GM21447 (cell line): ENCODE data around the gene APOB.

Experiments used
- ATAC-seq: cut with Tn5 transposase; IDR thresholded peaks from one replicate; pipeline ENCODE4 v1.9.1; 2021; ENCODE audit not compliant: unreplicated experiment

Gene APOB

DNA sequence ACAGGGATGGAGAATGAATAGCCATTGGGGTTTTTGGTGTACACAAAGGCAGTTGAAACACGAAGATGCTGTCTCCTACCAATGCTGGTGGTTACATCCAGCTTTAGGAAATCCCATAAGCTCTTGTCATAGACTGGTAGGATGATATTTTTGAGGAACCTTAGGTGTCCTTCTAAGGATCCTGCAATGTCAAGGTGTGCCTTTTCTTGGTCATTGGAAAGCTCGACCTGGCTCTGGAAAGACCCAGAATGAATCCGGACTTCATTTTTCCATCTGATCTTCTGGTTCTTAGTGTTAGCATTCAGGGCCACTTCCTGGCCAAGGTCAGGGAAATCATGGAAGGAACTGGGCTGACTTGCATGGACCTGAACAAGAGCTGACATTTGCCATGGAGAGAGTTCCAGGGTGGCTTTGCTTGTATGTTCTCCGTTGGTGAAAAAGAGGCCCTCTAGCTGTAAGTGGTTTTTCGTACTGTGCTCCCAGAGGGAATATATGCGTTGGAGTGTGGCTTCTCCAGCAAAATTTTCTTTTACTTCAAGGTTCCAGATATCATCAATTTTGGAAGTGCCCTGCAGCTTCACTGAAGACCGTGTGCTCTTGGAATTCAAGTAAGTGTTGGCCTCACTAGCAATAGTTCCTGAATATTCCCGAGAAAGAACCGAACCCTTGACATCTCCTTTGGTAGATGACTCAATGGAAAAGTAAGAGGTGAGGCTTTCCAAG is 38.0 kb downstream of the APOB start:
- ATAC-seq, result no peak

DNA sequence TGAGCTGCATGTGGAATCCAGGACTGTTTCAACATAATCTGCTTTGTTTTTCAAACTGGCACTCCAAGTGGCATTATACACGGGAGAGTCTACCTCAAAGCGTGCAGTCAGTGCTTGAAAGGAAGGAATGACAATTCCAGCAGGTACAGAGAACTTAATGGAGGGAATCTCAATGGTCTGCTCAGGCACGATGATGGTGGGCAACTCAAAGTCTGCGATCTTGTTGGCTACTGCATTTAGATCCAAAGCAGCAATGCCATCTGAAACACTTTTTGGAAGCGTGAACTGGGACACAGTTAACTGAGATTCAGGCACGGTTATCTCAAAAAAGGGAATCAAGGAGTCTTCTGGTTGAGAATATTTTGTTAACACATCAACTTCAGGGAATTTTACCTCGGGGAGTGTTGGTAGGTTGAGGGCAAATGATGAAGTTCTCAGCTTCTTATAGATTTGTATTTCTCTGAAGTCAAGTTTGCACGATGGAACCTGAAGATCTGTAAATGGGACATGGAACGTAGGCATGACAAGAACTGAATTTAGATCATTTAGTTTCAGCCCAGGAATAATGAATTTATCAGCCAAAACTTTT is 38.7 kb downstream of the APOB start:
- no peak for ATAC-seq

DNA sequence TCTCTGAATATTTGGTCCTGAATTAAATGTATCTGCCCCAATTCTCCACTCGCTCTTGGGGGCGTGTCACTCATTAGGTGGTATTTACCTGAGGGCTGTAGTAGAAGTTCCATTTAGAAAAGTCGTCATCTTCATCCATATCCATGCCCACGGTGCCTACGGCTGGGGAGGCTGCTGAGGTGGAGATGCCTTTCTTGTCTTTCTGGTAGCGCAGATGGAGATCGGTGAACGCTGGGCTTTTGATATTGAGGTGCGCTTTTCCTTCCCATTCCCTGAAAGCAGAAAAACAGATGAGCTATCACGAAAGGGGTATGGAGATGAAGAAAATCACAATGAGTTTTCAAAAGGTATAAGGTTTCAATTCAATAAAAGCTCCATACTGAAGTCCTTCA is 39.7 kb downstream of the APOB start:
- no peak for ATAC-seq

DNA sequence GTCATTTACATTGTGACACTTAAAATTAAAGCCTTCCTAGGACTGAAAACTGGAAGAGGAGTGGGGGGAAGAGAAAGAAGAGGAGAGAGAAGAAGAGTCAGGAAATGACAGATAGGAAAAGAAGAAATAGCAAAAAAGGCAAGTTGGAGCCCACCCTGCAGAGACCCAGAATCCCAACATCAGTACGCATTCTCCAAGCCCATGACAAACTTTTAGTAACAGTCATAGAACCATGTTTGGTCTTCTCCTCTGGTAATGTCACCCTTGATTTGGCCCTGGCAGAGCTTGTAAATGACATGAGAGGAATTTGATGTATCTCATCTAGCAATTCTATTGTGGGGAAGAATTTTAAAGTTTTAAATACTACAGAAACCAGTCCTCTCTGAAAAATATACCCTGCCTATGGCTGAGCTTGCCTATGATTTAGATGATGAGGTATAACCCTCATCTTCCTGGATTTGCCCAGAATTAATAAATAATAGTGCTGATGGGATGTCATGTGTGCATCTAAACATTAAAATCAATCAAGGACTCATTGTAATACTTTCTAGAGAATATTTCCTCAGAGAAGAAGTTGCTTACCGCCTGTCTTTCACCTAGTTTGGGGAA is 40.2 kb downstream of the APOB start:
- ATAC-seq, result no peak

DNA sequence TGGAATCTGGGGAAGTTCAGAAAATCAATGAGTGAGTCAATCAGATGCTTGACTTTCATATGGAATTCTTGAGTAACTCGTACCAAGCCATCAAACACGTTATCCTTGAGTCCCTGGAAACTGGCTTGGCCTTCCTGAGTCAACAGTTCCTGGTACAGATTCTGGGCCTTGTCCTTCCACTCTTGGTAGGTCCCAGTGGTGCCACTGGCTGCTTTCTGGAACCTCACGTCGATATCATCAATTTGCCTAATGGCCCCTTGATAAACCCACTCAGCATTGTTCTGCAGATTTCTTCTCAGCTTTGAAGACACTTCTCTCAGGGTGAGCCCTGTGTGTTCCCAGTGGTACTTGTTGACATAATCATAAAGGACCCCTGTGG is 41.1 kb downstream of the APOB start:
- ATAC-seq, result no peak

DNA sequence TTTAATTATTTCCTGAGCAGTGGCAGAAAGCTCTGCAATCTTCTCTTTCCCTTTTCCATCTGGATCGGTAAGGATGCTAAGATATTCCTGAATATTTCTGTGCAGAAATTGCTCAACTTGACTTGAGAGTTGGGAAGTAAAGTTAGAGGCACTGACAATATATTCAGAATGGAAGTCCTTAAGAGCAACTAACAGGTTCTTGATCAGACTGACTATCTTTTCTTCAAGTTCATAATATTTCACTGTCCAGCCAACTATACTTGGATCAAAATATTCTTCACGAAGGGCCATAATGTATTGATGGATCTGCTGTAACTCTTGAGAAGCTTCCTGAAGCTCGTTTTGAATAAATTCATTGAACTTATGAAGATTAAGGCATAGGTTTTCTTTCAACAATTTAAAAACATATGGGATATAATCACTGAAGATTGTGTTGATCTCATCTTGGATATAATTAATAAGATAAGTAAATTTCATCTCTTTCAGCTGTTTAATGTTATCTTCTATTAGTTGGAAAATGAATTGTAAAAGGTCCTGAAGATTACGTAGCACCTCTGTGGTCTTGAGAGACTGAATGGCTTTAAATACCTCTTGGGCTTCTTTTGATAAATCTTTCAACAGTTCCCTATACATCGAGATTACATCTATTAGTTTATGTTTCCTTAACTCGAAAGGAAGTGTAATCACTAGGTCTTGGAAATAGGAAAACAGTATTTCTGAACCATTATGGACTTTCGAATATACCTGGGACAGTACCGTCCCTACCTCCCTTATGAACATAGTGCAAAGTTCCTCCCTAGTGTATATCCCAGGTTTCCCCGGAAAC is 41.7 kb downstream of the APOB start:
- ATAC-seq, result no peak

DNA sequence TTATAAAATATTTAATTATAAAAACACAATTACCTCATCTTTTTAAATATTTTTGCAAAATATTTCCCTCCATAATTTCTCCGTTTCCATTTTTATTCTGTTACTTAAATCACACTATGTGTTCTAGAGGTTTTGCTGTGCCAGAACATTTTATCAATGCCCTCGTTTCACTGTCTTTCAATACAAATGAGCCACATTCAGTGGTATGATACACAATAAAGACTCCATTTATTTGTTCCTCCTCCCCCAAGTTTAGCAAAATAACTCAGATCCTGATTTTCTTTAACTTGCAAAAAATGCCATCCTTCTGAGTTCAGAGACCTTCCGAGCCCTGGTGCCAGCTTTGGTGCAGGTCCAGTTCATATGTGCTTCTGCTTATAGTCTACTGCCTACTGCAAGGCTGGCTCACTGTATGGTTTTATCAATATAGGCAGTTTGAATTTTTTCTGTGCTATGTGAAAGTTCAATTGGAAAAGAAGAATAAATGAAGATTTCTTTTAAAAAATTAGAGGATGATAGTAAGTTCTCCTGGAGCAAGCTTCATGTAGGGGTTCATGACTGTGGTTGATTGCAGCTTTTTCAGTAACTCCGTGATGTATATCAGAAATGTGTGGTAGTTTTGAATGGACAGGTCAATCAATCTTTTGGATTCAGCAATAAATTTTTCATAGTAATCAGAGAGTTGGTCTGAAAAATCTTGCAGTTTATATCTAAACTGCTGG is 42.5 kb downstream of the APOB start:
- ATAC-seq, result no peak

DNA sequence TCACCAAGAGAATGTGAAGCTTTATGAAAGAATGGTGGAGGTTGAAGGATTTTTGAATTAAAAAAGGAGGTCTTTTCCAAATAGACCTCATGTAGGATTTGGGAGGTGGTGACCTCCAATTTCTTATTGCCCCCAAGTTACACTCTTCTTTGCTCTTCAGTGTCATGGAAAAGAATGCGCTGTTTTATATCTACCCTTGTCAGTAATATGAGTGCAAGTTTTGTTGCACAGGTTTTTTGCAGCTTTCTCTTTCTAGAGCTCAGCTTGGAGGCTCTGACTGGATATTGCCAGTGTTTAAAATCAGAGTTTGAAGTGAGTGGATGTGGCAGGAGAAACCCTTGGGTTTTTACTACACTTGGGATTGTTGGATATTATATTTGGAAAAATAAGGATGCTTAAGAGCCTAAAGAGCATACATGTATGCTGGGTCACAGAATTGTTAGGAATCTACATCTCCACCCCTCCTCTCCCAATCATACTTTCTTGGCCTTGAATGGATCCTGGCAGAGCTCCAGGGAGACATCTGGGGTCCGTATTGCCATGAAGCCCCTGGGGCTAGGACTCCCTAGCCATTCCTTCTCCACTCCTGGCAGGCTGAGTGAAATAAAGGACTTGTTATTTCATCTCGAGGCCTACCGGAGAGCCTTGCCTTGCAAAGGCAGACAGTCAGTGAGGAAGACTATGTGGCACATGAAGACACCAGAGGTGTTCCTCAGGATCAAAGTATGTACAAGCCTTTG is 43.8 kb downstream of the APOB start:
- ATAC-seq, result no peak

DNA sequence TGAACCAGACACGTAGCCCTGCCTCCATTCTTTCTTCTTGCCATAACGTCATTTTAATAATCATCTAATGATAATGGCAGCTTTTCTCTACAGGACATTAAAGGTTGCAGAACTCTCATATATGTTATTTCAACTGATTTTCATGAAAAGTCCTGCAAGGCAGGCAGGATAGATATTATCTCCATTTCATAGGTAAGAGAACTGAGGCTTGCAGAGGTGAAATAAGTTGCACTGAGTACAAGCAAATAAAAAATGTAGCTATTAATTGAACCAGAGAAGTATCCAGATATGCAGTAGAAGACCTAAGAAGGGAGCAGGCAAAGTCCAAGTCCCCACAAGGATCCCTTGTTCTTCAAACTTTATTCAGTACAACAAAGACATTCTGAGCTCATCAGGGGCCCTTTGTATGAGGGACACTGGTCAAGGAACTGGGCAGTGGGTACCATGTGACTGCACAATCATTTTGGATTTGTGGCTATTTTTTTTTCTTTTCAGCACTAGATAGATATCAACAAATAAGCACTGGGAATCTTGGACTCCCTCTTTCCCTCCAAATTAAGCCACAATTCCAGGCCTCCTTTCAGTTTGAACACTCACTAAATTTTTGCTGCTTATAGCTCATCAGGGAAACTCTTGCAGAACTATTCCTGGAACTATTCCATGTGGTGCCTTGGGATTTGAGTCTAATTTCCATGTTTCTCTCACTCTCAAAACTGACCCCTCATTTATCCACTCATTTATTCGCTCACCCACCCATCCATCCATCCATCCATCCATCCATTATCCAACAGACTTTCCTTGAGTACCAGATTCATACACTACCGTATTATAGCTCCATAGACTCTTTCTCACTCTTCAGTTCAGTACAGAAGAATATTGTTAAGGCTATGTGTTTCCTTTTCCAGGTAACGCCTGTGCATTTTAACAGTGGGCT is 44.6 kb downstream of the APOB start:
- no peak for ATAC-seq

DNA sequence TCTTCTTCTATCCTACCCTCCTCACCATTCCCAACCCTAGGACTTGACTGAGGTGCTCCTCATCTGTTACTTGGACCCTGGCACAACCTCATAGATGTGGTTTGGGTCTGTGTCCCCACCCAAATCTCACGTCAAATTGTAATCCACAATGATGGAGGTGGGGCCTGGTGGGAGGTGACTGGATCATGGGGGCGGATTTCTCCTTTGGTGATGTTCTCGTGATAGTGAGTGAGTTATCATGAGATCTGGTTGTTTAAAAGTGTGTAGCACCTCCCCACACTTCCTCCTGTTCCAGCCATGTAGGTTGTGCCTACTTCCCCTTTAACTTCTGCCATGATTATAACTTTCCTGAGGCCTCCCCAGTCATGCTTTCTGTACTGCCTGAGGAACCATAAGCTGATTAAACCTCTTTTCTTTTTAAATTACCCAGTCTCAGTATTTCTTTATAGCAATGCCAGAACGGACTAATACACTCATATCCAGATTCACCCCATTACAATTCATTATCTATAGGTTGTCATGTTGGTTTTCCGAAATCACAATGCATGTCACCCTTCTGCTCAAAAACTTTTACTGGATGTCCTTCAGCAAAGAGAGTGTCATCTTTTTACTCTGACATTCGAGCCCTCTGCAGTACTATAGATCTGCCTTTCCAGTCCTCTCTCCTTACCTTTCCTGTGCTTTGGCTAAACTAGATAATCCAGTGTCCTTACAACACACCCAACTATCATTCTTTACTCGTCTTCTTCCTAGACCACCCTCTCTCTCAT is 45.7 kb downstream of the APOB start:
- no peak for ATAC-seq

DNA sequence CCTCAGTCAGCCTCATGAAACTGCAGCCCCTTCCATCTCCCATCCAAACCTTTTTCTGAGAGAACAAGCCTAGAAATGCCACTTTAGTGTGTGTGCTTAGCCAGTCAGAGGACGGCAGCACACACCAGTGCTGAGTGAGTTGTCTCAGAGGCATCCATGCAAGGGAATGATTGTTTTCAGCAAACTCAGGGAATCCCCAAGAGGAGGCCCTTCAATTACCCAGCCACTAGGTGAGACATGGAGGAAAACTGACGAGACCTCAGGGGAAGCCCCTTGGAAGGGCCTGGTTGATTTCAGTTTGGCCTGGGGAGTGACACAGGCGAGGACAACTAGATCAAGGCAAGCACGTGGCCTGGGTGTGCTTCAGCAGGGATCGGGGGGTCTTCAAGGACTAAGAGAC is 49.7 kb downstream of the APOB start:
- ATAC-seq, result no peak

DNA sequence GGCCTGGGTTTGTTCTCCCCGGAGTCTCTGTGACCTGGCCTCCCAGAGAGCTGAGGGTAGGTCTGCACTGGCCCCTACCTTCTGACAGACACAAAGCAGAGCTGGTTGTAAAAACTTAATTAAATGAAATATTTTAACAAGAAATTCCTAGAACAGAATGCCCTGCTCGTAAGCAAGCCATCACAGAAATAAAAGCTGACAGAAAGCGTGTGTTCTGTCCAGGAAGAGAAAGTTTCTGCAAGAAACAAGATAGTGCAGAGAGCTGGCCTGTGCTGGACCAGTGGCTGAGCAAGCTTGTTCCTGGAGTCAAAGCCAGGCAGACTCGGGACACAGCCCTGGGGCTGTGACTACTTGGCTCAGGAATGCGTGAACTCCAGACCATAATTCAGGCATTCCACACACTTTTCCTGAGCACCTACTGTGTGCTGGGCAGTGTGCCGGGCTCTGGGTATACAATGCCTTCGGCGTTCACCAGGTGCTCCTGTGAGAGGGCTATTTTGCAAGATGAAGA is 51.6 kb downstream of the APOB start:
- ATAC-seq, result no peak

DNA sequence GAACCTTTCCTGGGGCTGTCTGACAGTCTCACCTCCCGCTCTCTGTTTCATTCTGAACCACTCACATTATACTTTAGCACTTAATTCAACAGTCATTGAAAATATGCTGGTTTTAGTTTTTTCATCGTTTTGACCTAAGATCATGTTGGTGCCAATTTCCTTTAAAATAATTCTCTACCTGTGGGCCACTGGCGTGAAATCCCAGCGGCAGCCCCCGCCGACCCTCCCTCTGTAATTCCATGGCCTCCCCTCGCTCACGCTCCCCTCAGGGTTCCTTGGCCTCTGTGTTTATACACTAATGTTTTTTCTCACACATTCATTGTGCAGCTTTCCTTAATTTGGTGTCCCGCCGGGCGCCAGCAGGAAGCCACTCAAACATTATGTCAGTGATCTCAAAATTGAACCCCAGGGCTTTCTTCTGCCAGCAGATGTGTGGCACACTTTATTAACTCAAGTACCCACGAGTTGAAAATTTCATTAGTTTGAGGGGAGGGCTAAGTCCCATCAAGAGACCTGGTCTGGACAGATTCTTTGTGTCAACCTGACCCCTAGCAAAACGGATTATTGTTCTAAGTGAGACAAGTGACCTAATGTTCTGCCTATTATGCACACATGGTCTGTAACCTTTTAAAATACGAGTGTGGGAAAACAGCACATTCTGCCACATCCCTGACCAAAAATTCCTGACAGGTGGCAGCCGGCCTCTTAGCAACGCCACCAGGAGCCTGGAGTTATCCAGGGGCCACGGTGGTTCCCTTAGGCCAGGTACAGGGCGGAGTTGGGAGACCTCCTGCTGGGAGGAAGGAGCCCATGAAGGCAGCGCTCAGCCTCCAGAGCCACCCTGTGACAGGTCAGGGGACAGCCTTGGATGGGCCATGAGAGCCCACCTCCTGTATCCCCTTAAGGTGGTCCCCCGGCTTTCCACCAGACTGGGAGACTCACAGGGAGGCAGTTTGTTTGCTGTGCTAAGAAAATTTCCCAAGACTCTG is 53.1 kb downstream of the APOB start:
- ATAC-seq, result no peak

DNA sequence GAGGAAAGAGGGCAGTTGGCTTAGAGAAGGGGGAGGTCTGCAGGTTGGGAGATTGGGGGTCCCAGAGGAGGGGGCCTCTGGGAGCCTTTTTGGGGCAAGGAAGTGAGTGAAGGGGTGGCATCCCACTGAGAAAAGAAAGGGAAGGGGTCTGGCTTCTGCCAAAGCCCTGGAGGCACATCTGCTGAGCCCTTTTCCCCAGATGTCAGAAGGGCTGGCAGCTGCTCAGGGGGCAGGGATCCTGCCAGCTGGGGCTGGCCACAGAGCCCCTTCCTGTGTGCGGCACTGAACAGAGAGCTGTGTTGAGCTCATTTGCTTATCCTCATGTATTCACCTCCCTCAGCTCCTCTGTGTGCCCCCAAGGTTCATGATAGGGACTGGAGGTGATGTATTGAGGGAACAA is 54.5 kb downstream of the APOB start:
- no peak for ATAC-seq

DNA sequence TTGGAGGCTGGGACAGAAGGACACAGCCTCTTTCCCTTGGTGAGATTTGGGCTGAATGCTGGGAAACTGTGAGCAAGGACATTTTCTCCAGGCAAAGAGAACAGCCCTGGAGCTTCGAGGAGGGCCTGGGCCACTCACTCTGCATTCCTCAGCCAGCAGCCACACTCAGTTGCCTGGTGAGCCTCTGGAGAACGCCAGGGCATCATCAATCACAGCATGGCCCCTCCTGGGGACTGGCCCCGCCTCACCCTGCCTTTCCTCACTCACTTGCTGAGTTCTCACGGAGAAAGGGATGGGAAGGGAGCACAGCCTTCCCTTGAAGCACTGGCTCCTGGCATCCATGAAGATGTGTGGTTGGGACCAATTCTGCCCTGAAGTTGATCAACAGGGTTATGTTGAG is 55.0 kb downstream of the APOB start:
- ATAC-seq, result no peak

DNA sequence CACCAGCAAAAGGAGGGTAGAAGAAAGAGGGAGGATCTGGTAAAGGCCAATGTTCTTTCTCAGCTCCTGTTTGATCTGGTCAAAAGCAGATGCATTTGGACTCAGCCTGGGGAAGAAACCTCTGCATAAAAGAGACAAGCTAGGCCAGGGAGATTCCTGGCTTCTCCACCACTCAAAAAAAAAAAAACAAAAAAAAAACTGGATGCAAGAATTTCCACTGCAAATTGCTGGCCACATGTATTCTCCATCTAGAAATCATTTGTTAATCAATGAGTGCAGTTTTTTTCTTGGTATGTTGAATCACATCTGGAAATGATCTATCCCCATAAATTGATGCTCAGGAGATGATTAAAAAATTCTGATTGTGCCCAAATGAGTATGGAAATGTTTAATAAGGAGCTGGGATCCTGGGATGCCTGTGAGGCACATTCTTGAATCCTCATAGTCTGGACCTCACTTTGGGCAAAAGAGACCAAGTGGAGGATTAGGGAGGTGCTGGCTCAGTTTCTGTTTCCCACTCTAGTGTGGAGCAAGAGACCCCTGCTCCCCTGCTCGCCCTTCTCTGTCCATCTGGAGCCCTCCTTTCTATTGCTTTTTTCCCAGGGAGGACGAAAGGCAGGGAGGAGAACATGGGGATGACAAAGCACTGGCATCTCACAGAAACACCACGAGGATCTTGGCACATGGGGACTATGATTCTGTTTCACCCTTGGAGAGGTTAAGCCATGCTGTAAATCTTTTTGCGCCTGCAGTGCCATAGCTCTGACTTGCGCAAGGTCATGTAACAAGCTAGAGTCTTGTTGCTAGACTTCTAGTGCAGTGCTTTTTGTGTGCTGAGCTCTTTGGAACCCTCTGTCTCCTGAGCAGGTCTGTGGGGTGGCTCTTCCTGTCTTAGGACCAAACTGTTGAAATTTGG is 57.6 kb downstream of the APOB start:
- no peak for ATAC-seq
